Suprapubic skin (tissue), 4 donors: ENCODE results near the gene JPH2. TPM values are rescaled to one million over a fixed set of nuclear protein-coding genes. Genes with fewer than 3 reads are reported as not detected.

ENCODE experiments used
- DNase-seq, 2 donors: peaks; one replicate each; pipeline ENCODE4 v3.0.0-alpha.2; 2019; ENCODE audit warnings: low spot score in 2 of 2
- H3K27ac ChIP-seq: fragments of 200-600 bp; sonication (generic); one replicate; pipeline ENCODE4 v1.5.1; 2019
- H3K27me3 ChIP-seq: fragments of 200-600 bp; sonication (generic); one replicate; pipeline ENCODE4 v1.5.1; 2019
- H3K36me3 ChIP-seq: fragments of 200-600 bp; sonication (generic); one replicate; pipeline ENCODE4 v1.5.1; 2019
- H3K4me1 ChIP-seq: fragments of 200-600 bp; sonication (generic); one replicate; pipeline ENCODE4 v1.5.1; 2019
- H3K4me3 ChIP-seq: fragments of 200-600 bp; sonication (generic); one replicate; pipeline ENCODE4 v1.5.1; 2019; ENCODE audit warnings: mild to moderate bottlenecking
- H3K9me3 ChIP-seq: fragments of 200-600 bp; sonication (generic); one replicate; pipeline ENCODE4 v1.5.1; 2019
- EP300 ChIP-seq: sonication (generic); formaldehyde crosslinking; IDR thresholded peaks from one replicate; pipeline ENCODE4 v1.6.1; 2017; ENCODE audit warnings: antibody characterized with exemption
- POLR2A ChIP-seq, 2 donors: fragments of 450-650 bp; IDR thresholded peaks; one replicate each; pipeline ENCODE4 v1.6.1; 2017; ENCODE audit warnings: antibody characterized with exemption in 2 of 2, mild to moderate bottlenecking in 2 of 2, moderate library complexity in 2 of 2
- POLR2AphosphoS5 ChIP-seq, 3 donors: sonication (generic); formaldehyde crosslinking; IDR thresholded peaks; one replicate each; pipeline ENCODE4 v1.6.1; 2017; ENCODE audit warnings: antibody characterized with exemption in 3 of 3
- WGBS: methylation state at CpG from one replicate; pipeline ENCODE4 v1.1.5; 2018; 5-methylcytosine and 5-hydroxymethylcytosine counted together
- total RNA-seq, 4 donors: library from RNA; depleted of rRNA; stranded (reverse); fragments of >200 nt; gene quantifications; one replicate each; pipeline ENCODE4 v1.1.0, GENCODE V29; 2016
- TF ChIP-seq, protein P1 (sequence below), 2 donors: fragments of 200-600 bp in 1 of 2; fragments of 450-650 bp in 1 of 2; sonication (generic) in 1 of 2; IDR thresholded peaks; one replicate each; pipeline ENCODE4 v1.5.1; 2016 to 2019; ENCODE audit warnings: antibody characterized with exemption in 2 of 2, mild to moderate bottlenecking in 1 of 2, moderate library complexity in 1 of 2

Gene JPH2
- total RNA-seq, 4 donors from 2014 or later, result 3.8 to 5.0 (median 4.5) TPM

DNA sequence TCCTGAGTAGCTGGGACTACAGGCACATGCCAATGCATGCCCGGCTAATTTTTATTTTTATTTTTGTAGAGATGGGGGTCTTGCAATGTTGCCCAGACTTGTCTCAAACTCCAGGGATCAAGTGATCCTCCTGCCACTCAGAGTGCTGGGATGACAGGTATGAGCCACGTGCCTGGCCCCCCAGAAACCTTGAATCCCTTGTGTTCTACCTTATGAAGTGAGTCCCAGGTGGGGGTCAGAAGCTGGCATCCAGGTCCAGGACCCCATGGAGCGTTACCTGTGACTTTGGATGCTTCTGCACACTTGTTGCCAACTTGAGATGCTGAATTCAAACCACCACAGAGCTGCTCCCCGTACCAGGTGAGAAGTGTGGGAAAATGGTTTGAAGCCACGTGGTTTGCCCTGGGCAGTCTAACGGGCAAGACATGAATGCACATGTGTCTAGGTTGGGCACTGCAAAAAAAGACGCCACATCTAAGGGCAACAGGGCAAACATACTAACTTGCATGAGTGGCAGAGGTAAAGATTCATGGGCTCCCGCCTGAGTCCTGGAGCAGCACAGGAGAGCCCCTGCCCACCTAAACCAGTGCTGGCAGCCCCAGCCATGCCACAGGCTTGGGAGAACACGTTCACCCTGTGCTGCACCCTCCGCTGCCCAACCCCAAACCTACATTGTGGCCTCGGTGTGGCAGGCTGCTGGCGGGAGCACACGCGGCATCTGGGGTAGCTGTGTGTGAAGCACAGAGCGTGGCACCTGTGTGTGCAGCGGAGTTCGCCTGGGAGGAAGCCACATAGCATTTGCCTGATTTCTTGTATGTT is 101.2 kb downstream of the JPH2 start:
- no peaks in the 10 kb centered on the region for H3K36me3 ChIP-seq
- no peak overlapping the region for H3K27ac ChIP-seq
- peaks cover 15% of the 10 kb centered on the region for H3K4me1 ChIP-seq
- H3K27me3 ChIP-seq, result peaks cover 4% of the 10 kb centered on the region
- TF ChIP-seq, protein P1, sequence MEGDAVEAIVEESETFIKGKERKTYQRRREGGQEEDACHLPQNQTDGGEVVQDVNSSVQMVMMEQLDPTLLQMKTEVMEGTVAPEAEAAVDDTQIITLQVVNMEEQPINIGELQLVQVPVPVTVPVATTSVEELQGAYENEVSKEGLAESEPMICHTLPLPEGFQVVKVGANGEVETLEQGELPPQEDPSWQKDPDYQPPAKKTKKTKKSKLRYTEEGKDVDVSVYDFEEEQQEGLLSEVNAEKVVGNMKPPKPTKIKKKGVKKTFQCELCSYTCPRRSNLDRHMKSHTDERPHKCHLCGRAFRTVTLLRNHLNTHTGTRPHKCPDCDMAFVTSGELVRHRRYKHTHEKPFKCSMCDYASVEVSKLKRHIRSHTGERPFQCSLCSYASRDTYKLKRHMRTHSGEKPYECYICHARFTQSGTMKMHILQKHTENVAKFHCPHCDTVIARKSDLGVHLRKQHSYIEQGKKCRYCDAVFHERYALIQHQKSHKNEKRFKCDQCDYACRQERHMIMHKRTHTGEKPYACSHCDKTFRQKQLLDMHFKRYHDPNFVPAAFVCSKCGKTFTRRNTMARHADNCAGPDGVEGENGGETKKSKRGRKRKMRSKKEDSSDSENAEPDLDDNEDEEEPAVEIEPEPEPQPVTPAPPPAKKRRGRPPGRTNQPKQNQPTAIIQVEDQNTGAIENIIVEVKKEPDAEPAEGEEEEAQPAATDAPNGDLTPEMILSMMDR (IDR thresholded peaks at IDR 0.05), result no peak
- TF ChIP-seq POLR2A (IDR thresholded peaks at IDR 0.05), result no peak
- TF ChIP-seq EP300, result no peak
- no peak for TF ChIP-seq POLR2AphosphoS5 (IDR thresholded peaks at IDR 0.05)
- WGBS, result 75% methylated on average over 14 of the region's 17 CpGs
- H3K4me3 ChIP-seq, result no peak overlapping the region
- no peaks in the 10 kb centered on the region for H3K9me3 ChIP-seq
- DNase-seq, result no peak

DNA sequence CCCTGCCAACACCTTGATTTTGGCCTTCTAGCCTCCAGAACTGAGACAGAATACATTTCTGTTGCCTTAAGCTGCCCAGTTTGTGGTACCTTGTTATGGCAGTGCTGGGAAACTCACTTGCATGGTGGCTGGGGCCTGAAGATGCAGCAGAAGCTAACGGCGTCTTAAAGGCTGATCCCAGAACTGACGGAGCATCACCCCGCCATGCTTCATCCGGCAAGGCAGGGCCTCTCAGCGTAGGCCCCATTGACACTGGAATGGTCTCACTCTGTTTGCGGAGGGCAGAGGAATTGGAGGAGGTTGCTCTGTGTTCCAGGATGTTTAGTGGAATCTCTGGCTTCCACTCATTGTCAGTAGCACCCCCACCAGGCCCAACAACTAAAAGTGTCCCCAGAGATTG is 102.1 kb downstream of the JPH2 start:
- H3K27me3 ChIP-seq, result peaks cover 4% of the 10 kb centered on the region
- no peak for TF ChIP-seq POLR2AphosphoS5 (IDR thresholded peaks at IDR 0.05)
- H3K4me1 ChIP-seq, result peaks cover 18% of the 10 kb centered on the region
- no peaks in the 10 kb centered on the region for H3K9me3 ChIP-seq
- H3K27ac ChIP-seq, result no peak overlapping the region
- DNase-seq, result no peak
- no peak overlapping the region for H3K4me3 ChIP-seq
- no peaks in the 10 kb centered on the region for H3K36me3 ChIP-seq
- WGBS, result 94% methylated on average over 6 of the region's 7 CpGs

- H3K36me3 ChIP-seq, result no peaks in the 10 kb centered on the region
- H3K27me3 ChIP-seq, result peaks cover 4% of the 10 kb centered on the region
- 83% methylated on average over 2 of the region's 2 CpGs for WGBS
- TF ChIP-seq POLR2A (IDR thresholded peaks at IDR 0.05) (no peak), POLR2AphosphoS5 (IDR thresholded peaks at IDR 0.05) (no peak), EP300 (no peak)
- TF ChIP-seq, protein P1 (IDR thresholded peaks at IDR 0.05), result no peak
- no peak overlapping the region for H3K4me3 ChIP-seq
- DNase-seq, result no peak
- H3K4me1 ChIP-seq, result peaks cover 16% of the 10 kb centered on the region
- H3K9me3 ChIP-seq, result no peaks in the 10 kb centered on the region
- H3K27ac ChIP-seq, result no peak overlapping the region
These were observed 102.5 kb downstream of the JPH2 start for GRCh38 chr20:44084439-44084838.

DNA sequence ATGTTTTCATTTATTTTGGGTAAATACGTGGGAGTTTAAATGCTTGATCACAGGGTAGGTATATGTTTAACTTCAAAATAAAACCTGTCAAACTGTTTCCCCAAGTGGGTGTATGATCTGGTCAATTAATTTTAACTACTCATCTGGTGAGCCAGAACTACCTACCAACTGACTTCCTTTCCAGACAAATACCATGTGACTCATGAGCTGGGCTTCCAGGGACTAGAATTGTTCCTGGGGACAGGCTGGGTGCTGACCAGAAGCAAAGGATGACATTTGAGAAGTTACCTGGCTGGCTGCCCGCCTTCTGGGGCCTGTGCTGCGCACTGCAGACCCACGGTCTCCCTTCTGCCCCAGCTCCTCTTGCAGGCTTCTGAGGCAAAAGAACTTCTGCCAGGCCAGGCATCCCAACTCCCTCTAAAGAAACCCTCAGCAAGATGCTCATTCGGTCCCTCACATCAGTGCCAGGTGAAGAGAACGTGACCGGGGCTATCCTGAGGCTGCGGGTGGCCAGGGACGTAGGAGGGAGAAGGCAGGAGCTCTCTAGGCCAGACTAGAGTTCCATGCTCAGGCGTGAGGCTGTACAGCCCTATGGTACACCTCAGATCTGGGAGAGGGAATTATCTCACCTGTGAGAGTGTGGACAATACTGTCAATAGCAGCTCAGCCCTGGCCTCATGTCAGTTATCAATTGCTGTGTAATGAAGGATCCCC is 103.6 kb downstream of the JPH2 start:
- TF ChIP-seq, protein P1 (IDR thresholded peaks at IDR 0.05), result no peak
- TF ChIP-seq POLR2A (IDR thresholded peaks at IDR 0.05) (no peak), POLR2AphosphoS5 (IDR thresholded peaks at IDR 0.05) (no peak), EP300 (no peak)
- DNase-seq, result no peak
- Histone ChIP-seq H3K4me3 (no peak overlapping the region), H3K27ac (no peak overlapping the region), H3K36me3 (no peaks in the 10 kb centered on the region), H3K9me3 (no peaks in the 10 kb centered on the region), H3K4me1 (peaks cover 16% of the 10 kb centered on the region), H3K27me3 (peaks cover 4% of the 10 kb centered on the region)
- WGBS, result 86% methylated on average over 5 of the region's 10 CpGs

DNA sequence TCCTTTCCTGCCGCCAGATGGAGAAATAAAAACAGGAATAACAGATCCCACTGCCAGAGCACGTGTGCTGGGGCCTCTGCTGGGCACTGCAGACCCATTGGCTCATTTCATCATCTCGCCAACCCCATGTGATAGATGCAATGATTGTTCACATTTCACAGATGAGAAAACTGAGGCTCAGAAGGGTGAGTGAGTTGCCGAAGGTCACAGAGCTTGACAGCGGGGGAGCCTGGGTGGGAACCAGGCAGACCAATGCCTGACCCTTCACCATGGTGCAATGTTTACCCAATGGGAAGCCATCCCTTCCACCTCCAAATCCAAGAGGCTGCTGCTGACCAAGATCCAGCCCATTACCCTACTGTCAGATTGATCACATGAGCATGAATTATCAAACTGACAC is 105.1 kb downstream of the JPH2 start:
- Histone ChIP-seq H3K27ac (no peak overlapping the region), H3K27me3 (peaks cover 4% of the 10 kb centered on the region), H3K4me1 (peaks cover 7% of the 10 kb centered on the region), H3K9me3 (no peaks in the 10 kb centered on the region), H3K4me3 (no peak overlapping the region), H3K36me3 (no peaks in the 10 kb centered on the region)
- 73% methylated on average over 5 of the region's 5 CpGs for WGBS
- no peak for DNase-seq
- TF ChIP-seq EP300, result no peak
- TF ChIP-seq, protein P1 (IDR thresholded peaks at IDR 0.05), result no peak
- no peak for TF ChIP-seq POLR2A (IDR thresholded peaks at IDR 0.05)
- TF ChIP-seq POLR2AphosphoS5 (IDR thresholded peaks at IDR 0.05), result no peak
